ENCODE results near the gene CUL2.
"Not testable (repeated sequence)": the region's sequence is repeated elsewhere in the genome, so short reads cannot be mapped to it uniquely, and the experiment has no call there.

Gene CUL2

GRCh38 chr10:35058686-35059085, 31.5 kb downstream of the CUL2 start:
- Histone ChIP-seq H3K27me3 (ENCODE audit: insufficient read depth, insufficient read length) (no peaks in the 10 kb centered on the region), H3K36me3 (ENCODE audit: insufficient read depth, insufficient read length, low read length) (peaks cover 38% of the 10 kb centered on the region), H3K9ac (ENCODE audit: insufficient read length, low read depth) (no peak overlapping the region), H3K4me1 (ENCODE audit: insufficient read depth, insufficient read length) (no peaks in the 10 kb centered on the region), H3K4me3 (ENCODE audit: insufficient read length, low read depth) (no peak overlapping the region), H3K9me3 (ENCODE audit: insufficient read depth, low read length) (no peaks in the 10 kb centered on the region)
- no peak for DNase-seq (ENCODE audit: low read depth, low spot score)
- TF ChIP-seq YY1 (IDR thresholded peaks at IDR 0.05; ENCODE audit: insufficient read depth, insufficient read length) (no peak), ZNF274 (IDR thresholded peaks at IDR 0.05; ENCODE audit: low read depth, low read length) (no peak), SUZ12 (IDR thresholded peaks at IDR 0.05; ENCODE audit: extremely low read depth, insufficient read depth, insufficient read length) (no peak)

GRCh38 chr10:35058134-35058533, 32.0 kb downstream of the CUL2 start:
- no peaks in the 10 kb centered on the region for H3K4me1 ChIP-seq (ENCODE audit: insufficient read depth, insufficient read length)
- H3K9me3 ChIP-seq (ENCODE audit: insufficient read depth, low read length): no peaks in the 10 kb centered on the region
- TF ChIP-seq SUZ12 (IDR thresholded peaks at IDR 0.05; ENCODE audit: extremely low read depth, insufficient read depth, insufficient read length) (no peak), ZNF274 (IDR thresholded peaks at IDR 0.05; ENCODE audit: low read depth, low read length) (no peak), YY1 (IDR thresholded peaks at IDR 0.05; ENCODE audit: insufficient read depth, insufficient read length) (no peak)
- DNase-seq (ENCODE audit: low read depth, low spot score): no peak
- H3K36me3 ChIP-seq (ENCODE audit: insufficient read depth, insufficient read length, low read length): peaks cover 32% of the 10 kb centered on the region
- H3K27me3 ChIP-seq (ENCODE audit: insufficient read depth, insufficient read length): no peaks in the 10 kb centered on the region
- H3K4me3 ChIP-seq (ENCODE audit: insufficient read length, low read depth): no peak overlapping the region
- H3K9ac ChIP-seq (ENCODE audit: insufficient read length, low read depth): no peak overlapping the region

GRCh38 chr10:35056686-35057085, 33.5 kb downstream of the CUL2 start:
- no peak for DNase-seq (ENCODE audit: low read depth, low spot score)
- Histone ChIP-seq H3K27me3 (ENCODE audit: insufficient read depth, insufficient read length) (no peaks in the 10 kb centered on the region), H3K9ac (ENCODE audit: insufficient read length, low read depth) (no peak overlapping the region), H3K4me1 (ENCODE audit: insufficient read depth, insufficient read length) (no peaks in the 10 kb centered on the region), H3K4me3 (ENCODE audit: insufficient read length, low read depth) (no peak overlapping the region), H3K36me3 (ENCODE audit: insufficient read depth, insufficient read length, low read length) (peaks cover 20% of the 10 kb centered on the region), H3K9me3 (ENCODE audit: insufficient read depth, low read length) (no peaks in the 10 kb centered on the region)
- TF ChIP-seq ZNF274 (IDR thresholded peaks at IDR 0.05; ENCODE audit: low read depth, low read length): no peak
- no peak for TF ChIP-seq SUZ12 (IDR thresholded peaks at IDR 0.05; ENCODE audit: extremely low read depth, insufficient read depth, insufficient read length)

- no peaks in the 10 kb centered on the region for H3K4me1 ChIP-seq (ENCODE audit: insufficient read depth, insufficient read length)
- TF ChIP-seq YY1 (IDR thresholded peaks at IDR 0.05; ENCODE audit: insufficient read depth, insufficient read length) (no peak), SUZ12 (IDR thresholded peaks at IDR 0.05; ENCODE audit: extremely low read depth, insufficient read depth, insufficient read length) (no peak), ZNF274 (IDR thresholded peaks at IDR 0.05; ENCODE audit: low read depth, low read length) (no peak)
- H3K36me3 ChIP-seq (ENCODE audit: insufficient read depth, insufficient read length, low read length): peaks cover 19% of the 10 kb centered on the region
- no peak overlapping the region for H3K9ac ChIP-seq (ENCODE audit: insufficient read length, low read depth)
- no peak overlapping the region for H3K4me3 ChIP-seq (ENCODE audit: insufficient read length, low read depth)
- no peaks in the 10 kb centered on the region for H3K27me3 ChIP-seq (ENCODE audit: insufficient read depth, insufficient read length)
- H3K9me3 ChIP-seq (ENCODE audit: insufficient read depth, low read length): no peaks in the 10 kb centered on the region
- no peak for DNase-seq (ENCODE audit: low read depth, low spot score)
Observed at GRCh38 chr10:35056133-35056532, 34.0 kb downstream of the CUL2 start.

- Histone ChIP-seq H3K36me3 (ENCODE audit: insufficient read depth, insufficient read length, low read length) (peaks cover 35% of the 10 kb centered on the region), H3K4me3 (ENCODE audit: insufficient read length, low read depth) (no peak overlapping the region), H3K27me3 (ENCODE audit: insufficient read depth, insufficient read length) (no peaks in the 10 kb centered on the region), H3K9me3 (ENCODE audit: insufficient read depth, low read length) (no peaks in the 10 kb centered on the region), H3K9ac (ENCODE audit: insufficient read length, low read depth) (no peak overlapping the region), H3K4me1 (ENCODE audit: insufficient read depth, insufficient read length) (no peaks in the 10 kb centered on the region)
- TF ChIP-seq ZNF274 (IDR thresholded peaks at IDR 0.05; ENCODE audit: low read depth, low read length): no peak
- no peak for TF ChIP-seq YY1 (IDR thresholded peaks at IDR 0.05; ENCODE audit: insufficient read depth, insufficient read length)
- no peak for TF ChIP-seq SUZ12 (IDR thresholded peaks at IDR 0.05; ENCODE audit: extremely low read depth, insufficient read depth, insufficient read length)
- no peak for DNase-seq (ENCODE audit: low read depth, low spot score)
Observed at GRCh38 chr10:35050568-35050967, 39.6 kb downstream of the CUL2 start.

- Histone ChIP-seq H3K36me3 (ENCODE audit: insufficient read depth, insufficient read length, low read length) (peaks cover 46% of the 10 kb centered on the region), H3K4me1 (ENCODE audit: insufficient read depth, insufficient read length) (no peaks in the 10 kb centered on the region), H3K9ac (ENCODE audit: insufficient read length, low read depth) (no peak overlapping the region), H3K27me3 (ENCODE audit: insufficient read depth, insufficient read length) (no peaks in the 10 kb centered on the region), H3K9me3 (ENCODE audit: insufficient read depth, low read length) (no peaks in the 10 kb centered on the region), H3K4me3 (ENCODE audit: insufficient read length, low read depth) (no peak overlapping the region)
- no peak for DNase-seq (ENCODE audit: low read depth, low spot score)
- no peak for TF ChIP-seq ZNF274 (IDR thresholded peaks at IDR 0.05; ENCODE audit: low read depth, low read length)
- TF ChIP-seq SUZ12 (IDR thresholded peaks at IDR 0.05; ENCODE audit: extremely low read depth, insufficient read depth, insufficient read length): no peak
- no peak for TF ChIP-seq YY1 (IDR thresholded peaks at IDR 0.05; ENCODE audit: insufficient read depth, insufficient read length)
Observed at GRCh38 chr10:35046074-35046473, 44.1 kb downstream of the CUL2 start.

GRCh38 chr10:35045275-35045674, 44.9 kb downstream of the CUL2 start:
- H3K9me3 ChIP-seq (ENCODE audit: insufficient read depth, low read length); H3K27me3 ChIP-seq (ENCODE audit: insufficient read depth, insufficient read length); H3K9ac ChIP-seq (ENCODE audit: insufficient read length, low read depth); DNase-seq (ENCODE audit: low read depth, low spot score); H3K4me3 ChIP-seq (ENCODE audit: insufficient read length, low read depth); H3K4me1 ChIP-seq (ENCODE audit: insufficient read depth, insufficient read length): not testable (repeated sequence)
- peaks cover 45% of the 10 kb centered on the region for H3K36me3 ChIP-seq (ENCODE audit: insufficient read depth, insufficient read length, low read length)

GRCh38 chr10:35043796-35044344, 46.3 kb downstream of the CUL2 start:
- DNase-seq (ENCODE audit: low read depth, low spot score): no peak
- Histone ChIP-seq H3K4me1 (ENCODE audit: insufficient read depth, insufficient read length) (no peaks in the 10 kb centered on the region), H3K36me3 (ENCODE audit: insufficient read depth, insufficient read length, low read length) (peaks cover 41% of the 10 kb centered on the region), H3K9ac (ENCODE audit: insufficient read length, low read depth) (no peak overlapping the region), H3K4me3 (ENCODE audit: insufficient read length, low read depth) (no peak overlapping the region), H3K9me3 (ENCODE audit: insufficient read depth, low read length) (no peaks in the 10 kb centered on the region), H3K27me3 (ENCODE audit: insufficient read depth, insufficient read length) (no peaks in the 10 kb centered on the region)
- TF ChIP-seq YY1 (IDR thresholded peaks at IDR 0.05; ENCODE audit: insufficient read depth, insufficient read length): no peak
- TF ChIP-seq ZNF274 (IDR thresholded peaks at IDR 0.05; ENCODE audit: low read depth, low read length): no peak
- TF ChIP-seq SUZ12 (IDR thresholded peaks at IDR 0.05; ENCODE audit: extremely low read depth, insufficient read depth, insufficient read length): no peak
